ENCODE measurements around the gene EPB41L3. TPM values are rescaled to one million over a fixed set of nuclear protein-coding genes. Genes with fewer than 3 reads are reported as not detected.

EPB41L3 gene
- total RNA-seq, 1 experiment from 2014 or later = 0.34 TPM

DNA sequence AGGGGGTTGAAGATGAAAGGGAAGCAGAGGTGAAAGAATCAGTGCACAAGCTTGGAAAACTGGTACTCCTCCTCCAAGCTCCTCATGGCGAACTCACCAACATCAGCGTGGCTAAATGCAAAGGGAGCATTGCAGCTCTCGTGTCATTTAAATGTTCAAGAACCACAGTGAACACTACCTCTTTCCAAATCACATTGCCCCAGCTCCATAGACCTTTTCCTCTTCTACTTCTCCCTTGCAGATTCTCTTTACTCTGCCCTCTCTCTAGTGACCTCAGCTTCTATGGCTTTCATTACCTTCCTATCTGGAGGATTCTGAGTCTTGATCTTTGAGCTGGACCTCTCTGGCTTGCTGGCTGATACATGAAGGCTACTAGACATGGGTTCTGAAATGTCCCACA is 14.3 kb downstream of the EPB41L3 start:
- Histone ChIP-seq H3K36me3 (ENCODE audit: control insufficient read depth in 1 of 2, insufficient read depth in 2 of 2, low read length in 2 of 2) (no peaks in the 10 kb centered on the region), H3K9me3 (ENCODE audit: control insufficient read depth in 1 of 2, insufficient read depth in 1 of 2, low read depth in 1 of 2, low read length in 2 of 2) (peaks cover 16 to 27% of the 10 kb centered on the region in 2 experiments; a peak in 2 of 4 replicates), H3K9ac (ENCODE audit: low read length) (no peak overlapping the region), H2AFZ (ENCODE audit: low read depth, low read length, poor library complexity, severe bottlenecking) (no peak overlapping the region), H3K4me2 (ENCODE audit: low read length) (no peak overlapping the region), H3K9me2 (ENCODE audit: insufficient read depth) (no peaks in the 10 kb centered on the region), H3K79me2 (ENCODE audit: insufficient read depth, low read length) (no peaks in the 10 kb centered on the region), H3K4me1 (ENCODE audit: control insufficient read depth in 1 of 2, insufficient read depth in 2 of 2, low read length in 2 of 2) (no peaks in the 10 kb centered on the region), H3K27ac (ENCODE audit: low read depth, low read length) (no peak overlapping the region), H3K27me3 (ENCODE audit: insufficient read depth, low read length) (no peaks in the 10 kb centered on the region), H4K20me1 (ENCODE audit: insufficient read depth) (no peaks in the 10 kb centered on the region), H3K4me3 (replicated peaks in 1 of 2; ENCODE audit: low read depth in 1 of 2, low read length in 2 of 2) (no peak overlapping the region)
- intact Hi-C loops (cut with micrococcal nuclease) = no loop called here
- no TSS peak for BruUV-seq (replicated peaks)
- DNase-seq (ENCODE audit: low read depth, low spot score) (no peak), ATAC-seq (no peak)
- POLR2A ChIA-PET = no interaction called here
- RAD21 ChIA-PET (ENCODE audit: low non-redundant PET in 1 of 2, low total read pairs in 2 of 2, uncharacterized antibody in 2 of 2, unreplicated experiment in 2 of 2) = no interaction called here
- CTCF ChIA-PET = no interaction called here
- no peak for TF ChIP-seq EZH2phosphoT487 (IDR thresholded peaks at IDR 0.05; ENCODE audit: borderline replicate concordance)
- no peak for TF ChIP-seq JUND (IDR thresholded peaks at IDR 0.05)
- no peak for TF ChIP-seq ELF1 (IDR thresholded peaks at IDR 0.05; ENCODE audit: borderline replicate concordance, low read depth)
- TF ChIP-seq, protein P1, sequence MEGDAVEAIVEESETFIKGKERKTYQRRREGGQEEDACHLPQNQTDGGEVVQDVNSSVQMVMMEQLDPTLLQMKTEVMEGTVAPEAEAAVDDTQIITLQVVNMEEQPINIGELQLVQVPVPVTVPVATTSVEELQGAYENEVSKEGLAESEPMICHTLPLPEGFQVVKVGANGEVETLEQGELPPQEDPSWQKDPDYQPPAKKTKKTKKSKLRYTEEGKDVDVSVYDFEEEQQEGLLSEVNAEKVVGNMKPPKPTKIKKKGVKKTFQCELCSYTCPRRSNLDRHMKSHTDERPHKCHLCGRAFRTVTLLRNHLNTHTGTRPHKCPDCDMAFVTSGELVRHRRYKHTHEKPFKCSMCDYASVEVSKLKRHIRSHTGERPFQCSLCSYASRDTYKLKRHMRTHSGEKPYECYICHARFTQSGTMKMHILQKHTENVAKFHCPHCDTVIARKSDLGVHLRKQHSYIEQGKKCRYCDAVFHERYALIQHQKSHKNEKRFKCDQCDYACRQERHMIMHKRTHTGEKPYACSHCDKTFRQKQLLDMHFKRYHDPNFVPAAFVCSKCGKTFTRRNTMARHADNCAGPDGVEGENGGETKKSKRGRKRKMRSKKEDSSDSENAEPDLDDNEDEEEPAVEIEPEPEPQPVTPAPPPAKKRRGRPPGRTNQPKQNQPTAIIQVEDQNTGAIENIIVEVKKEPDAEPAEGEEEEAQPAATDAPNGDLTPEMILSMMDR (IDR thresholded peaks at IDR 0.05 in 2 of 3, conservative IDR thresholded peaks at IDR 0.05 in 1 of 3; ENCODE audit: borderline replicate concordance in 1 of 3, insufficient read depth in 1 of 3, low read depth in 2 of 3, low read length in 2 of 3) = no peak
- no peak for TF ChIP-seq SRF (IDR thresholded peaks at IDR 0.05; ENCODE audit: low read depth)
- no peak for TF ChIP-seq CBX3 (IDR thresholded peaks at IDR 0.05; ENCODE audit: low read depth)

GRCh38 chr18:5527603-5528002 is 16.2 kb downstream of the EPB41L3 start:
- H3K4me2 ChIP-seq (ENCODE audit: low read length) = no peak overlapping the region
- H3K27me3 ChIP-seq (ENCODE audit: insufficient read depth, low read length) = no peaks in the 10 kb centered on the region
- H3K9me3 ChIP-seq (ENCODE audit: control insufficient read depth in 1 of 2, insufficient read depth in 1 of 2, low read depth in 1 of 2, low read length in 2 of 2) = peaks cover 12 to 27% of the 10 kb centered on the region in 2 experiments; a peak in 2 of 4 replicates
- RAD21 ChIA-PET (ENCODE audit: low non-redundant PET in 1 of 2, low total read pairs in 2 of 2, uncharacterized antibody in 2 of 2, unreplicated experiment in 2 of 2) = no interaction called here
- H2AFZ ChIP-seq (ENCODE audit: low read depth, low read length, poor library complexity, severe bottlenecking) = no peak overlapping the region
- no peaks in the 10 kb centered on the region for H3K79me2 ChIP-seq (ENCODE audit: insufficient read depth, low read length)
- no peaks in the 10 kb centered on the region for H3K4me1 ChIP-seq (ENCODE audit: control insufficient read depth in 1 of 2, insufficient read depth in 2 of 2, low read length in 2 of 2)
- no peak overlapping the region for H3K4me3 ChIP-seq (replicated peaks in 1 of 2; ENCODE audit: low read depth in 1 of 2, low read length in 2 of 2)
- DNase-seq (ENCODE audit: low read depth, low spot score) (no peak), ATAC-seq (no peak)
- POLR2A ChIA-PET = no interaction called here
- H3K9ac ChIP-seq (ENCODE audit: low read length) = no peak overlapping the region
- intact Hi-C loops (cut with micrococcal nuclease) = no loop called here
- no TSS peak for BruUV-seq (replicated peaks)
- CTCF ChIA-PET = no interaction called here
- no peaks in the 10 kb centered on the region for H3K36me3 ChIP-seq (ENCODE audit: control insufficient read depth in 1 of 2, insufficient read depth in 2 of 2, low read length in 2 of 2)
- no peaks in the 10 kb centered on the region for H4K20me1 ChIP-seq (ENCODE audit: insufficient read depth)
- H3K9me2 ChIP-seq (ENCODE audit: insufficient read depth) = no peaks in the 10 kb centered on the region
- H3K27ac ChIP-seq (ENCODE audit: low read depth, low read length) = no peak overlapping the region
- no peak for TF ChIP-seq EZH2phosphoT487 (IDR thresholded peaks at IDR 0.05; ENCODE audit: borderline replicate concordance)
- TF ChIP-seq, protein P2, sequence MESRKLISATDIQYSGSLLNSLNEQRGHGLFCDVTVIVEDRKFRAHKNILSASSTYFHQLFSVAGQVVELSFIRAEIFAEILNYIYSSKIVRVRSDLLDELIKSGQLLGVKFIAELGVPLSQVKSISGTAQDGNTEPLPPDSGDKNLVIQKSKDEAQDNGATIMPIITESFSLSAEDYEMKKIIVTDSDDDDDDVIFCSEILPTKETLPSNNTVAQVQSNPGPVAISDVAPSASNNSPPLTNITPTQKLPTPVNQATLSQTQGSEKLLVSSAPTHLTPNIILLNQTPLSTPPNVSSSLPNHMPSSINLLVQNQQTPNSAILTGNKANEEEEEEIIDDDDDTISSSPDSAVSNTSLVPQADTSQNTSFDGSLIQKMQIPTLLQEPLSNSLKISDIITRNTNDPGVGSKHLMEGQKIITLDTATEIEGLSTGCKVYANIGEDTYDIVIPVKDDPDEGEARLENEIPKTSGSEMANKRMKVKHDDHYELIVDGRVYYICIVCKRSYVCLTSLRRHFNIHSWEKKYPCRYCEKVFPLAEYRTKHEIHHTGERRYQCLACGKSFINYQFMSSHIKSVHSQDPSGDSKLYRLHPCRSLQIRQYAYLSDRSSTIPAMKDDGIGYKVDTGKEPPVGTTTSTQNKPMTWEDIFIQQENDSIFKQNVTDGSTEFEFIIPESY (IDR thresholded peaks at IDR 0.05; ENCODE audit: extremely low read depth, insufficient replicate concordance, low read length) = no peak
- no peak for TF ChIP-seq EGR1 (IDR thresholded peaks at IDR 0.05; ENCODE audit: low read depth)
- no peak for TF ChIP-seq POLR2A (IDR thresholded peaks at IDR 0.05; ENCODE audit: borderline replicate concordance, extremely low read depth, insufficient read depth, insufficient read length)
- no peak for TF ChIP-seq ZNF274 (IDR thresholded peaks at IDR 0.05; ENCODE audit: low read depth, low read length)
- TF ChIP-seq, protein P3, sequence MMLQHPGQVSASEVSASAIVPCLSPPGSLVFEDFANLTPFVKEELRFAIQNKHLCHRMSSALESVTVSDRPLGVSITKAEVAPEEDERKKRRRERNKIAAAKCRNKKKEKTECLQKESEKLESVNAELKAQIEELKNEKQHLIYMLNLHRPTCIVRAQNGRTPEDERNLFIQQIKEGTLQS (IDR thresholded peaks at IDR 0.05) = no peak
- no peak for TF ChIP-seq SRF (IDR thresholded peaks at IDR 0.05; ENCODE audit: low read depth)
- no peak for TF ChIP-seq REST (IDR thresholded peaks at IDR 0.05; ENCODE audit: low read depth)
- TF ChIP-seq TCF7L2 (IDR thresholded peaks at IDR 0.05; ENCODE audit: borderline replicate concordance, extremely low read depth, insufficient read depth, insufficient read length) = no peak

All from HCT116 (cell line).